PC-3 (cell line): ENCODE data around the gene SDK2. TPM values are rescaled to one million over a fixed set of nuclear protein-coding genes. Genes with fewer than 3 reads are reported as not detected.

Experiments
- ATAC-seq: fragments of 200-7000 bp; cut with Tn5 transposase; 2 replicates; pipeline ENCODE4 v1.9.1; 2020; ENCODE audit warnings: mild to moderate bottlenecking, moderate library complexity
- BruUV-seq: library from RNA; stranded (reverse); fragments of 400-500 nt; replicated peaks from 2 replicates; lab custom pipeline; 2021; lab: Mats Ljungman, UMichigan
- CTCF ChIA-PET: fragments of 300-600 bp; sonication (Branson Sonifier 250); formaldehyde crosslinking; loops from one replicate; lab custom pipeline; 2022; ENCODE audit warnings: antibody characterized with exemption; lab: Charles Lee
- POLR2A ChIA-PET: fragments of 300-600 bp; sonication (Branson Sonifier 250); formaldehyde crosslinking; loops from one replicate; lab custom pipeline; 2022; ENCODE audit warnings: antibody characterized with exemption; ENCODE audit not compliant: unreplicated experiment; lab: Charles Lee
- DNase-seq: peaks from one replicate; pipeline ENCODE4 v3.0.0-alpha.2; 2015
- H2AFZ ChIP-seq: fragments of 300-600 bp; sonication (generic); 2 replicates; pipeline ENCODE4 v1.6.0; 2016; ENCODE audit warnings: antibody characterized with exemption, low read length
- H3F3A ChIP-seq: fragments of 300-600 bp; sonication (generic); one replicate; pipeline ENCODE4 v1.6.0; 2017; ENCODE audit warnings: antibody characterized with exemption, low read length, control low read depth, mild to moderate bottlenecking; ENCODE audit not compliant: unreplicated experiment
- H3K27ac ChIP-seq: fragments of 300-600 bp; sonication (generic); 2 replicates; pipeline ENCODE4 v1.5.1; 2016; ENCODE audit warnings: mild to moderate bottlenecking, low read length
- H3K27me3 ChIP-seq: fragments of 300-600 bp; sonication (generic); 2 replicates; pipeline ENCODE4 v1.6.1; 2016; ENCODE audit warnings: low read length, mixed read lengths
- H3K36me3 ChIP-seq: fragments of 300-600 bp; sonication (generic); 2 replicates; pipeline ENCODE4 v1.6.1; 2016; ENCODE audit warnings: low read depth, mixed run types, low read length, mixed read lengths
- H3K4me1 ChIP-seq: fragments of 300-600 bp; sonication (generic); 2 replicates; pipeline ENCODE4 v1.5.1; 2016; ENCODE audit warnings: low read length; ENCODE audit not compliant: insufficient read depth
- H3K4me2 ChIP-seq: fragments of 300-600 bp; sonication (generic); 2 replicates; pipeline ENCODE4 v1.6.0; 2016; ENCODE audit warnings: low read length
- H3K4me3 ChIP-seq: fragments of 300-600 bp; sonication (generic); 2 replicates; pipeline ENCODE4 v1.5.1; 2016; ENCODE audit warnings: mild to moderate bottlenecking, low read length, mixed read lengths
- H3K79me2 ChIP-seq: fragments of 300-600 bp; sonication (generic); 2 replicates; pipeline ENCODE4 v1.6.1; 2017; ENCODE audit warnings: low read length, mixed read lengths
- H3K9ac ChIP-seq: fragments of 300-600 bp; sonication (generic); 2 replicates; pipeline ENCODE4 v1.6.0; 2016; ENCODE audit warnings: mild to moderate bottlenecking, low read length
- H3K9me2 ChIP-seq: fragments of 300-600 bp; sonication (generic); replicated peaks from 2 replicates; pipeline ENCODE4 v1.6.1; 2016; ENCODE audit warnings: mixed run types, low read length, mixed read lengths
- H3K9me3 ChIP-seq: fragments of 300-600 bp; sonication (generic); 2 replicates; pipeline ENCODE4 v1.6.1; 2016; ENCODE audit warnings: low read length, mixed read lengths
- H4K20me1 ChIP-seq: fragments of 300-600 bp; sonication (generic); 2 replicates; pipeline ENCODE4 v1.6.1; 2016; ENCODE audit warnings: low read length, mixed read lengths
- CTCF ChIP-seq: fragments of 300-600 bp; sonication (generic); conservative IDR thresholded peaks from 2 replicates; pipeline ENCODE4 v1.5.1; 2017; ENCODE audit warnings: antibody characterized with exemption, low read depth, mild to moderate bottlenecking, low read length
- EZH2 ChIP-seq: fragments of 300-600 bp; sonication (generic); IDR thresholded peaks from one replicate; pipeline ENCODE4 v1.6.1; 2017; ENCODE audit warnings: antibody characterized with exemption, mild to moderate bottlenecking, low read length; ENCODE audit not compliant: unreplicated experiment
- EZH2phosphoT487 ChIP-seq: fragments of 300-600 bp; sonication (generic); IDR thresholded peaks from 2 replicates; pipeline ENCODE4 v1.6.1; 2018; ENCODE audit warnings: mild to moderate bottlenecking, antibody characterized with exemption, low read length, borderline replicate concordance
- intact Hi-C: fragments of 100-400 bp; cut with micrococcal nuclease; formaldehyde crosslinking; loops from 2 replicates; pipeline ENCODE4 v1.9.0; 2023
- total RNA-seq: library from RNA; depleted of rRNA; stranded (reverse); fragments of >200 nt; gene quantifications from 2 replicates; pipeline ENCODE4 v1.2.3, GENCODE V29; 2014

The SDK2 gene
- total RNA-seq, 1 experiment from 2014 or later = 0.07 TPM

DNA sequence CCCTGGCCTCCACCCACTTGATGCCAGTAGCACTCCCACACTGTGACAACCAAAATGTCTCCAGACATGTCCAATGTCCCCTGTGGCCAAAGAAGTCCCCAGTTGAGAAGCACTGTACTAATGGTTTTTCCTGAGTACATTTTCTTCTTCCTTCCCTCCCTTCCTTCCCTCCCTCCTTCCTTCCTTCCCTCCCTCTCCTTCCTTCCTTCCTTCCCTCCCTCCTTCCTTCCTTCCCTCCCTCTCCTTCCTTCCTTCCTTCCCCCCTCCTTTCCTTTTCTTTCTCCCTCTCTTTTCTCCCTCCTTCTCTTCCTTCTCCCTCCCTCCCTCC lies 255.7 kb downstream of the SDK2 start:
- TF ChIP-seq EZH2phosphoT487 = no peak
- TF ChIP-seq EZH2 = no peak
- TF ChIP-seq CTCF = no peak
- no peaks in the 10 kb centered on the region for H4K20me1 ChIP-seq
- H3K4me2 ChIP-seq = no peak overlapping the region
- no peaks in the 10 kb centered on the region for H3K9me3 ChIP-seq
- no peak overlapping the region for H3K9ac ChIP-seq
- H3K36me3 ChIP-seq = no peaks in the 10 kb centered on the region
- no peak for DNase-seq
- intact Hi-C loops = no loop called here
- H3K27me3 ChIP-seq = peaks cover 35% of the 10 kb centered on the region
- ChIA-PET CTCF (no interaction called here), POLR2A (no interaction called here)
- H3K4me1 ChIP-seq = no peaks in the 10 kb centered on the region
- H3K4me3 ChIP-seq = no peak overlapping the region
- H3K79me2 ChIP-seq = no peaks in the 10 kb centered on the region
- H3F3A ChIP-seq = no peaks in the 10 kb centered on the region
- H2AFZ ChIP-seq = no peak overlapping the region
- H3K27ac ChIP-seq = no peak overlapping the region
- no peak for ATAC-seq
- no TSS peak for BruUV-seq
- H3K9me2 ChIP-seq = no peaks in the 10 kb centered on the region

DNA sequence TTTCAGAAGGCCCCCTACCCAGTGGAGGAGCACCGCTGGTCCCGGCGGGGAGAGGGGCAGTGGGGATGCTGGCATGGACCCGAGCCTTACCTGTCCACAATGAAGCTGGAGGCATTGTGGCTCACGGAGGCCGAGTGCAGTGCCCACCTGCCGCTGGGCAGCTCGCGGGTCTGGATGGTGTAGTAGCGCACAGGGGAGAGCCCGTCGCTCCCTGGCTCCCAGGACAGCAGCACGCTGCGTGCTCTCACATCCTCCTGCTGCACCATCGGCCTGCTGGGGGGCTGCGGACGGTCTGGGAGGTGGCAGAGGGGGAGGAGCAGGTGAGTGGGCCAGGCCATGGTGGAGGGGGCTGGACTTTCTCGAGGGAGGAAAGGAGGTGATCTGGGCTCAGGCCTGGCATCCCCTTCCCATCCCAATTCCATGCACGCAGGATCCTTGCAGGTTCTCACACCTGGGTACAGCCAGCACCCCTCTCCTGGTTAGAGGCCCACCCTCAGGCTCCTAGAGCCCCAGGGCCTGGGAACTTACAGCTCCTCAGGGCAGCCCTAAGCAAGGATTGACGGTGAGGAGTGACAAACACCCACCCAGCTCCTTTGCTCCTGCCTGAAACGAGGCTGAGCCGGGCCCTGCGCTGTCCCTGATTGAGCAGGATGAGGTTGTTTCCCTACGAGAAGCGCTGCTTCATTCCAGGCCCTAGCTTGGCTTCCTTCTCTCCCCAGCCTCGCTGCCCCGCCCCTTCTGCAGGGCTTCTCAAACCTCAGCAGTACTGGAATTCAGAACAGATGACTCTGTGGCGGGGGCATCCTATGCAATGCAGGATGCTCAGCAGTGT lies 256.3 kb downstream of the SDK2 start:
- no peaks in the 10 kb centered on the region for H3K36me3 ChIP-seq
- POLR2A ChIA-PET = no interaction called here
- H2AFZ ChIP-seq = no peak overlapping the region
- no peak for DNase-seq
- H3F3A ChIP-seq = no peaks in the 10 kb centered on the region
- H3K4me2 ChIP-seq = no peak overlapping the region
- H3K9me2 ChIP-seq = no peaks in the 10 kb centered on the region
- no peak overlapping the region for H3K4me3 ChIP-seq
- no peaks in the 10 kb centered on the region for H3K79me2 ChIP-seq
- no peaks in the 10 kb centered on the region for H3K9me3 ChIP-seq
- no peaks in the 10 kb centered on the region for H4K20me1 ChIP-seq
- no peak for ATAC-seq
- no peak overlapping the region for H3K27ac ChIP-seq
- H3K9ac ChIP-seq = no peak overlapping the region
- H3K27me3 ChIP-seq = peaks cover 35% of the 10 kb centered on the region
- no peak for TF ChIP-seq EZH2phosphoT487
- TF ChIP-seq CTCF = no peak
- TF ChIP-seq EZH2 = no peak
- no peaks in the 10 kb centered on the region for H3K4me1 ChIP-seq
- BruUV-seq = no TSS peak
- intact Hi-C loops = no loop called here
- CTCF ChIA-PET = no interaction called here

DNA sequence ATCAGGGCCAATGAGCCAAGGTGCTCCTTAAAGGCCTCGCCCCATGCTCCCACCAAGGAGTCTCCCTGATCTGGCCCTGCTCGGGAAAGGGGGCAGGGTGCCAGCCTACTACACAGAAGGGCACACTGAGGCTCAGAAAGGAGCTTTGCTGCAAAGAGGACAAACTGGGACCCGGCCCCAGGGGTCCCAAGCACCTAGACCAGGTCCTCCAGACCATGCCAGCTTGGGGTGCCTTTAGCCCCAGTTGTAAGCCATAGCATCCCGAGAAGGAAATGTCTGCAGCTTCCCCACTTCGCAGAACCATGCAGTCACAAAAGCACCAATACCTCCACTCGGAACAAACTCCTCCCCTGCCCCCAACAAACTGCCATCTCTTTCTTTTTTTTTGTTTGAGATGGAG lies 257.7 kb downstream of the SDK2 start:
- Histone ChIP-seq H3K27me3 (peaks cover 35% of the 10 kb centered on the region), H3K9ac (no peak overlapping the region), H3K9me3 (no peaks in the 10 kb centered on the region), H2AFZ (no peak overlapping the region), H3F3A (no peaks in the 10 kb centered on the region), H3K79me2 (no peaks in the 10 kb centered on the region), H3K9me2 (no peaks in the 10 kb centered on the region), H3K4me2 (no peak overlapping the region), H3K27ac (no peak overlapping the region), H3K4me1 (no peaks in the 10 kb centered on the region), H3K4me3 (no peak overlapping the region), H4K20me1 (no peaks in the 10 kb centered on the region), H3K36me3 (no peaks in the 10 kb centered on the region)
- ChIA-PET CTCF (no interaction called here), POLR2A (no interaction called here)
- TF ChIP-seq CTCF (no peak), EZH2phosphoT487 (no peak), EZH2 (no peak)
- DNase-seq (no peak), ATAC-seq (no peak)
- no TSS peak for BruUV-seq
- intact Hi-C loops = no loop called here
